ENCODE measurements around the gene AUTS2. TPM values are rescaled to one million over a fixed set of nuclear protein-coding genes. Genes with fewer than 3 reads are reported as not detected.

The AUTS2 gene
- total RNA-seq, 6 experiments from 2014 or later: 10.4 to 32.0 (median 19.3) TPM

DNA sequence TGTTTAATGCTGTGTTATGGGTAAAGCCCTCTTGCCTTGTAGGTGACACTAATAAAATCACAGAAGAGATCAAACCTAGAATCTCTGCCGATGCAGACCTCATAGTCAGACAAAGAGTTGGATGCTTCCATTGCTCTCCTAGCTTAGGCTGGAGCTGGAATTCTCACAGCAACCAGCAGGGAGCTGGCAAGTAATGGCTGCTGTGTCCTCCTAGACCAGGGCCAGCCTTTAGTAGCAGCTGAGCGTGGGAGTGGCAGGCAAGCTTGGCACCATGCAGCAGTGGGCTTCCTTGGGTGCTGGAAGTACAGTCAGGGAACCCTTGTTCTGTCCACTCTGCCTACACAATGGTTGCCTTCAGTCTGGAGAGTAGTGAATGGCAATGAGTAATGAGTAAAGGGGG lies 935.3 kb downstream of the AUTS2 start:
- ATAC-seq (no peak), DNase-seq (no peak)
- no peak overlapping the region for H3K27ac ChIP-seq
- no peaks in the 10 kb centered on the region for H3K27me3 ChIP-seq
- H3K4me3 ChIP-seq: no peak overlapping the region
- intact Hi-C loops (cut with DNase I): no loop called here
- no peak for TF ChIP-seq POLR2A (IDR thresholded peaks at IDR 0.05)
- no peaks in the 10 kb centered on the region for H3K4me1 ChIP-seq
- no CpG with 5 or more reads among the region's 2 CpGs for WGBS (ENCODE audit: insufficient coverage, low coverage, low lambda C conversion rate, missing lambda C conversion rate)
- no peaks in the 10 kb centered on the region for H3K9me3 ChIP-seq
- no peaks in the 10 kb centered on the region for H3K36me3 ChIP-seq

DNA sequence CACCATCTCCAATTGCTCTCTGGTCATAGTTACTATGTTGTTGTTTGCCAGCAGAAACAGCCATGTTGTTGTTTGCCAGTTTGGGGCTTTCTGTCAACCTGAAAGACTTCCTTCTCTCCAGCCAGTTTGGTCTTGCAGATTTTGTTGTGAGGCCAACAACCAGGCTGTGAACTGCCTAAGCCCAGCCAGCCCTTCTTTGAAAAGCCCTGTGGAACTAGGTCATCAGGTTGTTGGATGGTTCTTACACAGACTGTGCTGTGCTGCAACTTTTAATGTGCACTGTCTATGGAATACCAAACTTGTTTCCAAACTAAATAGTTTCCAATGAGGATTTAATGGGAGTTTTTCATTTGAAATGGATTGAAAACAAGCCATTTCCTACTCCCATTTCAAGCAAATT lies 940.9 kb downstream of the AUTS2 start:
- Histone ChIP-seq H3K27me3 (no peaks in the 10 kb centered on the region), H3K36me3 (no peaks in the 10 kb centered on the region), H3K4me1 (peaks cover 0 to 6% (median 0%) of the 10 kb centered on the region in 4 donors), H3K27ac (no peak overlapping the region), H3K9me3 (no peaks in the 10 kb centered on the region), H3K4me3 (no peak overlapping the region)
- DNase-seq (no peak), ATAC-seq (peak in 2 of 4 donors; percentile 25 to 50)
- intact Hi-C loops (cut with DNase I): no loop called here
- TF ChIP-seq, protein P1, sequence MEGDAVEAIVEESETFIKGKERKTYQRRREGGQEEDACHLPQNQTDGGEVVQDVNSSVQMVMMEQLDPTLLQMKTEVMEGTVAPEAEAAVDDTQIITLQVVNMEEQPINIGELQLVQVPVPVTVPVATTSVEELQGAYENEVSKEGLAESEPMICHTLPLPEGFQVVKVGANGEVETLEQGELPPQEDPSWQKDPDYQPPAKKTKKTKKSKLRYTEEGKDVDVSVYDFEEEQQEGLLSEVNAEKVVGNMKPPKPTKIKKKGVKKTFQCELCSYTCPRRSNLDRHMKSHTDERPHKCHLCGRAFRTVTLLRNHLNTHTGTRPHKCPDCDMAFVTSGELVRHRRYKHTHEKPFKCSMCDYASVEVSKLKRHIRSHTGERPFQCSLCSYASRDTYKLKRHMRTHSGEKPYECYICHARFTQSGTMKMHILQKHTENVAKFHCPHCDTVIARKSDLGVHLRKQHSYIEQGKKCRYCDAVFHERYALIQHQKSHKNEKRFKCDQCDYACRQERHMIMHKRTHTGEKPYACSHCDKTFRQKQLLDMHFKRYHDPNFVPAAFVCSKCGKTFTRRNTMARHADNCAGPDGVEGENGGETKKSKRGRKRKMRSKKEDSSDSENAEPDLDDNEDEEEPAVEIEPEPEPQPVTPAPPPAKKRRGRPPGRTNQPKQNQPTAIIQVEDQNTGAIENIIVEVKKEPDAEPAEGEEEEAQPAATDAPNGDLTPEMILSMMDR (IDR thresholded peaks at IDR 0.05): no peak
- TF ChIP-seq POLR2A (IDR thresholded peaks at IDR 0.05): no peak

DNA sequence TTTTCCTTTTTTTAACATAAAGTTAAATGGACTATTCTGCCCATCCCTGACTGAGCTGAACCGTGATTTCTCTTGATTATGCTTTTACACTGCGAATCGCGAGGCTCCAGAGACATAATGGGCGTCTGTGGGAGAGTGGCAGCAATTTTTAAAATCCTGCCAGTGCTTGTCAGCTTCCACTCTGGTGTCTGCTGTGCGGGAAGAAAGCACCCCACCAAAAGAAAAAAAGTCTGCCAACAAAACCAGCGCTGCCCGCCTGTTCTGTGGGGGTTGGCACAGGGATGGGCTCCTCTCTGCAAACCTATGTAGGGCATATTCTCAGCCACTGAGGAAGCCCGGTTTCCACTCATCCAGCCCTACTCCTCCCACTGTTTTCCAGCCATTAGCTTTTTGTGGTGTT lies 941.3 kb downstream of the AUTS2 start:
- H3K27ac ChIP-seq: no peak overlapping the region
- ATAC-seq (no peak), DNase-seq (no peak)
- 89% methylated on average over 6 of the region's 9 CpGs for WGBS (ENCODE audit: insufficient coverage, low coverage, low lambda C conversion rate, missing lambda C conversion rate)
- TF ChIP-seq POLR2A (IDR thresholded peaks at IDR 0.05): no peak
- TF ChIP-seq, protein P1 (IDR thresholded peaks at IDR 0.05): no peak
- no peaks in the 10 kb centered on the region for H3K9me3 ChIP-seq
- intact Hi-C loops (cut with DNase I): no loop called here
- H3K36me3 ChIP-seq: no peaks in the 10 kb centered on the region
- peaks cover 0 to 6% (median 0%) of the 10 kb centered on the region in 4 donors for H3K4me1 ChIP-seq
- H3K4me3 ChIP-seq: no peak overlapping the region
- no peaks in the 10 kb centered on the region for H3K27me3 ChIP-seq

DNA sequence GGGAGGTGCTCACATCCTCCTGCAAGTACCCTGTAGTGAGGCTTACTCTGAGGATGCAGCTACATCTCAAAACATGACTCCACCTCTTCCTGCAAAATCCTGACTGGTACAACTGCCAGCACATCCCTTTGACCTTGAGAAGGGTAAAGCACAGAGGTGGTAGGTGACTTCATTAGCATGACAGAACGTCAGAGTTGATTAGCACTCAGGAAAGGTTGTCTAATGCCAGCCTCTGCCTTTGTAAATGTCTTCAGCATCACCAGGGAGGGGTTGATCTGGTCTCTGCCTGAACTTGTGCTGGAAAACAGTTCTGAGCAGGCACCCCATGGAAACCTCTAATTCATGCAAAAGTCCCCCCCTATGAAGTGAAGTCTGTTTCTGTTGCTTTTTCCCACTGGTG lies 942.4 kb downstream of the AUTS2 start:
- H3K9me3 ChIP-seq: no peaks in the 10 kb centered on the region
- H3K4me3 ChIP-seq: no peak overlapping the region
- 80% methylated on average over 1 of the region's 1 CpG for WGBS (ENCODE audit: insufficient coverage, low coverage, low lambda C conversion rate, missing lambda C conversion rate)
- no peaks in the 10 kb centered on the region for H3K36me3 ChIP-seq
- no peaks in the 10 kb centered on the region for H3K27me3 ChIP-seq
- intact Hi-C loops (cut with DNase I): no loop called here
- DNase-seq: no peak
- no peak overlapping the region for H3K27ac ChIP-seq
- H3K4me1 ChIP-seq: peaks cover 0 to 6% (median 0%) of the 10 kb centered on the region in 4 donors
- no peak for ATAC-seq
- TF ChIP-seq, protein P1 (IDR thresholded peaks at IDR 0.05): no peak
- TF ChIP-seq POLR2A (IDR thresholded peaks at IDR 0.05): no peak

DNA sequence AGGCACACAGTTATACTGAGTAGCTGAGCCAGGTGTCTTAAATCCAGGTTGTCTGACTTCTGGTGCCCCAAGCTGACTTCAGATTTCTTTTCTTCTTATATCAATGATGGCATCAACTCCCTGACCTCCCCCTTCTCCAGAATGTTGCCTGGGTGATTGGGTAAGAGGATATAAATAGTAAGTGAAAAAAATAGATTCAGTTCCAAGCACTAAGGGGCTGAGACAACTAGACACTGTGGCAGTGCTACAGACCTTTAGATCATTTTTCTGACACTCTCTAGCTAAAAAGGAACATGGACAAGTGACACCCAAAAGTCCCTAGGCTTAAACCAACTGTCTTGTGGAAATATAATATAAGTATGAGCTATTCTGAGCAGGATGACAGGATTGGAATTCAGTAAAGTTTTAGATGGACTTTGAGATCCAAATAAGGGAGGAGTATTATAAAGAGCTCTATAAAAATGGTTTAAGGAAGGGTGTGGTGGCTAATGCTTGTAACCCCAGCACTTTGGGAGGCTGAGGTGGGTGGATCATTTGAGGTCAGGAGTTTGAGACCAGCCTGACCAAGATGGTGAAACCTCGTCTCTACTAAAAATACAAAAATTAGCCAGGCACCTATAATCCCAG lies 944.6 kb downstream of the AUTS2 start:
- intact Hi-C loops (cut with DNase I): no loop called here
- peak in 2 of 4 donors; percentile 44 to 72 for ATAC-seq

More for the DNA sequence above, 944.6 kb downstream of the AUTS2 start:
- WGBS (ENCODE audit: insufficient coverage, low coverage, low lambda C conversion rate, missing lambda C conversion rate): no CpG with 5 or more reads among the region's 1 CpG
- no peaks in the 10 kb centered on the region for H3K36me3 ChIP-seq
- H3K27ac ChIP-seq: no peak overlapping the region
- no peaks in the 10 kb centered on the region for H3K9me3 ChIP-seq
- DNase-seq: no peak
- no peak overlapping the region for H3K4me3 ChIP-seq
- no peaks in the 10 kb centered on the region for H3K27me3 ChIP-seq
- H3K4me1 ChIP-seq: peaks cover 0 to 6% (median 0%) of the 10 kb centered on the region in 4 donors
- no peak for TF ChIP-seq POLR2A (IDR thresholded peaks at IDR 0.05)
- TF ChIP-seq, protein P1 (IDR thresholded peaks at IDR 0.05): no peak
